ENCODE data around the gene MYH9.

DNA sequence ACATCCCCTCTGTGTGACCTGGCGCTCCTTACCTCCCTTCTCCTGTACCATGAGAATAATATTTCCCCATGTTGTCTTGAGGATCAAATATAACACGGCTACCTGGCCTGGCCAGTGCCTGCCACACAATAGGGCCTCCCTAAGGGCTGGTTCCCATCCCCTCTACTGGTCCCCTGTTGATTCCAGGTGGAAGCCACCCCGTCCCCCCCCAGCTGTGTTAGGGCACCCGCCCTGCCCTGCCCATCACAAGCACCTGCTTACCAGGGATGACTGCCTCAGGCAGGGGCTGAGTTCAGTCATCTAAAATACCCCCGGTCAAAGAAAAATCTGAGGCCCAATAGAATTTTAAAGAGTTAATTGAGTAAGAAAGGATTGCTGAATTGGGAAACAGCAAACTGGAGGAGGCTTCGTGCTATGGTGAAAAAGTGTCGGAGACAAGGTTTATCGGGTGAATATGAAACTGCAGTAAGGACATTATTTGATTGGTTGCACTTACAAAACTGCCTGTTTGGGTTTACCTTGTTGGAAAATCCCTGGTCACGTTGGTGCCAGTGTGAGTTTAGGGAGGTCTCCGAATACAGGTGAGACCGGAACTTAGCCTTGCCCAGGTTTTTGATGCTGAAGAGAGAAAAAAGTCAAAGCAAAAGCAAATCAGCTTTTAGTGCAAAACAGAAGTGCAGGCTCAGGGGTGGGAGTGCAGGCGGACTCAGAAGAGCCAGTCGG lies 129.7 kb downstream of the MYH9 start:
- TF ChIP-seq, protein P1, sequence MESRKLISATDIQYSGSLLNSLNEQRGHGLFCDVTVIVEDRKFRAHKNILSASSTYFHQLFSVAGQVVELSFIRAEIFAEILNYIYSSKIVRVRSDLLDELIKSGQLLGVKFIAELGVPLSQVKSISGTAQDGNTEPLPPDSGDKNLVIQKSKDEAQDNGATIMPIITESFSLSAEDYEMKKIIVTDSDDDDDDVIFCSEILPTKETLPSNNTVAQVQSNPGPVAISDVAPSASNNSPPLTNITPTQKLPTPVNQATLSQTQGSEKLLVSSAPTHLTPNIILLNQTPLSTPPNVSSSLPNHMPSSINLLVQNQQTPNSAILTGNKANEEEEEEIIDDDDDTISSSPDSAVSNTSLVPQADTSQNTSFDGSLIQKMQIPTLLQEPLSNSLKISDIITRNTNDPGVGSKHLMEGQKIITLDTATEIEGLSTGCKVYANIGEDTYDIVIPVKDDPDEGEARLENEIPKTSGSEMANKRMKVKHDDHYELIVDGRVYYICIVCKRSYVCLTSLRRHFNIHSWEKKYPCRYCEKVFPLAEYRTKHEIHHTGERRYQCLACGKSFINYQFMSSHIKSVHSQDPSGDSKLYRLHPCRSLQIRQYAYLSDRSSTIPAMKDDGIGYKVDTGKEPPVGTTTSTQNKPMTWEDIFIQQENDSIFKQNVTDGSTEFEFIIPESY (IDR thresholded peaks at IDR 0.05; ENCODE audit: borderline replicate concordance, low read depth) = no peak
- TF ChIP-seq, protein P2, sequence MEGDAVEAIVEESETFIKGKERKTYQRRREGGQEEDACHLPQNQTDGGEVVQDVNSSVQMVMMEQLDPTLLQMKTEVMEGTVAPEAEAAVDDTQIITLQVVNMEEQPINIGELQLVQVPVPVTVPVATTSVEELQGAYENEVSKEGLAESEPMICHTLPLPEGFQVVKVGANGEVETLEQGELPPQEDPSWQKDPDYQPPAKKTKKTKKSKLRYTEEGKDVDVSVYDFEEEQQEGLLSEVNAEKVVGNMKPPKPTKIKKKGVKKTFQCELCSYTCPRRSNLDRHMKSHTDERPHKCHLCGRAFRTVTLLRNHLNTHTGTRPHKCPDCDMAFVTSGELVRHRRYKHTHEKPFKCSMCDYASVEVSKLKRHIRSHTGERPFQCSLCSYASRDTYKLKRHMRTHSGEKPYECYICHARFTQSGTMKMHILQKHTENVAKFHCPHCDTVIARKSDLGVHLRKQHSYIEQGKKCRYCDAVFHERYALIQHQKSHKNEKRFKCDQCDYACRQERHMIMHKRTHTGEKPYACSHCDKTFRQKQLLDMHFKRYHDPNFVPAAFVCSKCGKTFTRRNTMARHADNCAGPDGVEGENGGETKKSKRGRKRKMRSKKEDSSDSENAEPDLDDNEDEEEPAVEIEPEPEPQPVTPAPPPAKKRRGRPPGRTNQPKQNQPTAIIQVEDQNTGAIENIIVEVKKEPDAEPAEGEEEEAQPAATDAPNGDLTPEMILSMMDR (IDR thresholded peaks at IDR 0.05) = no peak
- no peak for TF ChIP-seq TCF12 (IDR thresholded peaks at IDR 0.05)
- TF ChIP-seq, protein P3, sequence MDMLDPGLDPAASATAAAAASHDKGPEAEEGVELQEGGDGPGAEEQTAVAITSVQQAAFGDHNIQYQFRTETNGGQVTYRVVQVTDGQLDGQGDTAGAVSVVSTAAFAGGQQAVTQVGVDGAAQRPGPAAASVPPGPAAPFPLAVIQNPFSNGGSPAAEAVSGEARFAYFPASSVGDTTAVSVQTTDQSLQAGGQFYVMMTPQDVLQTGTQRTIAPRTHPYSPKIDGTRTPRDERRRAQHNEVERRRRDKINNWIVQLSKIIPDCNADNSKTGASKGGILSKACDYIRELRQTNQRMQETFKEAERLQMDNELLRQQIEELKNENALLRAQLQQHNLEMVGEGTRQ (IDR thresholded peaks at IDR 0.05; ENCODE audit: borderline replicate concordance, low read depth, low read length) = no peak
- TF ChIP-seq RCOR1 (IDR thresholded peaks at IDR 0.05; ENCODE audit: low read length) = no peak
- TF ChIP-seq EZH2phosphoT487 (IDR thresholded peaks at IDR 0.05; ENCODE audit: borderline replicate concordance, low read depth) = no peak
- TF ChIP-seq, protein P4, sequence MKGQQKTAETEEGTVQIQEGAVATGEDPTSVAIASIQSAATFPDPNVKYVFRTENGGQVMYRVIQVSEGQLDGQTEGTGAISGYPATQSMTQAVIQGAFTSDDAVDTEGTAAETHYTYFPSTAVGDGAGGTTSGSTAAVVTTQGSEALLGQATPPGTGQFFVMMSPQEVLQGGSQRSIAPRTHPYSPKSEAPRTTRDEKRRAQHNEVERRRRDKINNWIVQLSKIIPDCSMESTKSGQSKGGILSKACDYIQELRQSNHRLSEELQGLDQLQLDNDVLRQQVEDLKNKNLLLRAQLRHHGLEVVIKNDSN (IDR thresholded peaks at IDR 0.05; ENCODE audit: borderline replicate concordance, low read depth) = no peak
- no peak for TF ChIP-seq TAF1 (IDR thresholded peaks at IDR 0.05; ENCODE audit: borderline replicate concordance, low read depth, low read length)
- TF ChIP-seq EP300 (IDR thresholded peaks at IDR 0.05; ENCODE audit: borderline replicate concordance in 1 of 2, low read depth in 1 of 2, low read length in 1 of 2) = no peak
- no peak for TF ChIP-seq MXI1 (IDR thresholded peaks at IDR 0.05; ENCODE audit: low read depth, low read length)
- TF ChIP-seq SMC3 (IDR thresholded peaks at IDR 0.05; ENCODE audit: low read depth, low read length) = no peak
- TF ChIP-seq NRF1 (IDR thresholded peaks at IDR 0.05; ENCODE audit: low read depth, low read length) = no peak
- TF ChIP-seq NFIC (IDR thresholded peaks at IDR 0.05; ENCODE audit: borderline replicate concordance) = no peak
- TF ChIP-seq, protein P5, sequence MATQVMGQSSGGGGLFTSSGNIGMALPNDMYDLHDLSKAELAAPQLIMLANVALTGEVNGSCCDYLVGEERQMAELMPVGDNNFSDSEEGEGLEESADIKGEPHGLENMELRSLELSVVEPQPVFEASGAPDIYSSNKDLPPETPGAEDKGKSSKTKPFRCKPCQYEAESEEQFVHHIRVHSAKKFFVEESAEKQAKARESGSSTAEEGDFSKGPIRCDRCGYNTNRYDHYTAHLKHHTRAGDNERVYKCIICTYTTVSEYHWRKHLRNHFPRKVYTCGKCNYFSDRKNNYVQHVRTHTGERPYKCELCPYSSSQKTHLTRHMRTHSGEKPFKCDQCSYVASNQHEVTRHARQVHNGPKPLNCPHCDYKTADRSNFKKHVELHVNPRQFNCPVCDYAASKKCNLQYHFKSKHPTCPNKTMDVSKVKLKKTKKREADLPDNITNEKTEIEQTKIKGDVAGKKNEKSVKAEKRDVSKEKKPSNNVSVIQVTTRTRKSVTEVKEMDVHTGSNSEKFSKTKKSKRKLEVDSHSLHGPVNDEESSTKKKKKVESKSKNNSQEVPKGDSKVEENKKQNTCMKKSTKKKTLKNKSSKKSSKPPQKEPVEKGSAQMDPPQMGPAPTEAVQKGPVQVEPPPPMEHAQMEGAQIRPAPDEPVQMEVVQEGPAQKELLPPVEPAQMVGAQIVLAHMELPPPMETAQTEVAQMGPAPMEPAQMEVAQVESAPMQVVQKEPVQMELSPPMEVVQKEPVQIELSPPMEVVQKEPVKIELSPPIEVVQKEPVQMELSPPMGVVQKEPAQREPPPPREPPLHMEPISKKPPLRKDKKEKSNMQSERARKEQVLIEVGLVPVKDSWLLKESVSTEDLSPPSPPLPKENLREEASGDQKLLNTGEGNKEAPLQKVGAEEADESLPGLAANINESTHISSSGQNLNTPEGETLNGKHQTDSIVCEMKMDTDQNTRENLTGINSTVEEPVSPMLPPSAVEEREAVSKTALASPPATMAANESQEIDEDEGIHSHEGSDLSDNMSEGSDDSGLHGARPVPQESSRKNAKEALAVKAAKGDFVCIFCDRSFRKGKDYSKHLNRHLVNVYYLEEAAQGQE (IDR thresholded peaks at IDR 0.05; ENCODE audit: low read depth, low read length) = no peak

Measured in SK-N-SH (cell line).